Effector memory CD4-positive, alpha-beta T cell (primary cell): ENCODE measurements around the gene ENTPD7.
A peak's percentile ranks its signal among the peaks of the same experiment; 100 is the strongest.
"Not testable (repeated sequence)": the region's sequence is repeated elsewhere in the genome, so short reads cannot be mapped to it uniquely, and the experiment has no call there.

Experiments
- DNase-seq, 3 donors: peaks; one replicate each; pipeline ENCODE4 v3.0.0-alpha.2; 2020
- H3K27ac ChIP-seq: 2 replicates; pipeline ENCODE4 v1.7.0; 2013; ENCODE audit warnings: mild to moderate bottlenecking, low read length, moderate library complexity; ENCODE audit not compliant: insufficient read depth, poor library complexity, severe bottlenecking
- H3K27me3 ChIP-seq: replicated peaks from 2 replicates; pipeline ENCODE4 v1.7.0; 2013; ENCODE audit warnings: mild to moderate bottlenecking, low read length; ENCODE audit not compliant: insufficient read depth, control insufficient read depth, poor library complexity, severe bottlenecking
- H3K36me3 ChIP-seq: 2 replicates; pipeline ENCODE4 v1.7.0; 2013; ENCODE audit warnings: mild to moderate bottlenecking, low read length, moderate library complexity; ENCODE audit not compliant: control insufficient read depth, insufficient read depth
- H3K4me1 ChIP-seq: 2 replicates; pipeline ENCODE4 v1.7.0; 2013; ENCODE audit warnings: low read length, mild to moderate bottlenecking; ENCODE audit not compliant: control insufficient read depth, insufficient read depth, poor library complexity, severe bottlenecking
- H3K4me3 ChIP-seq: 2 replicates; pipeline ENCODE4 v1.7.0; 2013; ENCODE audit warnings: low read length, low read depth, mild to moderate bottlenecking; ENCODE audit not compliant: insufficient read depth, poor library complexity, severe bottlenecking
- H3K9me3 ChIP-seq: 2 replicates; pipeline ENCODE4 v1.7.0; 2013; ENCODE audit warnings: mild to moderate bottlenecking, low read length, moderate library complexity; ENCODE audit not compliant: control insufficient read depth

ENTPD7 gene

GRCh38 chr10:99620711-99621453 is 38.4 kb upstream of the ENTPD7 start:
- Histone ChIP-seq H3K4me3 (peak overlapping the region; percentile 84), H3K27ac (peak overlapping the region; percentile 97), H3K36me3 (peaks cover 3% of the 10 kb centered on the region), H3K9me3 (no peaks in the 10 kb centered on the region), H3K4me1 (peaks cover 27% of the 10 kb centered on the region), H3K27me3 (no peaks in the 10 kb centered on the region)
- DNase-seq, result peak; percentile 71 to 91 (median 88)

GRCh38 chr10:99621454-99622251 is 37.7 kb upstream of the ENTPD7 start:
- H3K9me3 ChIP-seq, result no peaks in the 10 kb centered on the region
- DNase-seq, result no peak
- H3K4me1 ChIP-seq, result peaks cover 27% of the 10 kb centered on the region
- peaks cover 3% of the 10 kb centered on the region for H3K36me3 ChIP-seq
- peak overlapping the region; percentile 97 for H3K27ac ChIP-seq
- H3K27me3 ChIP-seq, result no peaks in the 10 kb centered on the region
- peak overlapping the region; percentile 84 for H3K4me3 ChIP-seq

- H3K27me3 ChIP-seq, result no peaks in the 10 kb centered on the region
- no peak for DNase-seq
These were observed 35.4 kb upstream of the ENTPD7 start for GRCh38 chr10:99623919-99624318.

GRCh38 chr10:99625124-99625523 is 34.2 kb upstream of the ENTPD7 start:
- H3K9me3 ChIP-seq, H3K4me1 ChIP-seq, H3K4me3 ChIP-seq, DNase-seq, H3K36me3 ChIP-seq, H3K27me3 ChIP-seq, H3K27ac ChIP-seq: not testable (repeated sequence)

More at GRCh38 chr10:99623919-99624318, 35.4 kb upstream of the ENTPD7 start:
- no peak overlapping the region for H3K27ac ChIP-seq
- H3K9me3 ChIP-seq, result no peaks in the 10 kb centered on the region
- H3K36me3 ChIP-seq, result no peaks in the 10 kb centered on the region
- peaks cover 16% of the 10 kb centered on the region for H3K4me1 ChIP-seq
- no peak overlapping the region for H3K4me3 ChIP-seq

- Histone ChIP-seq H3K36me3 (no peaks in the 10 kb centered on the region), H3K4me3 (no peak overlapping the region), H3K27me3 (no peaks in the 10 kb centered on the region), H3K27ac (no peak overlapping the region), H3K4me1 (no peaks in the 10 kb centered on the region), H3K9me3 (no peaks in the 10 kb centered on the region)
- DNase-seq, result no peak
These were observed 30.2 kb upstream of the ENTPD7 start for GRCh38 chr10:99628923-99629624.

GRCh38 chr10:99629625-99629978 is 29.7 kb upstream of the ENTPD7 start:
- no peak overlapping the region for H3K4me3 ChIP-seq
- H3K36me3 ChIP-seq, result no peaks in the 10 kb centered on the region
- no peaks in the 10 kb centered on the region for H3K4me1 ChIP-seq
- H3K27me3 ChIP-seq, result no peaks in the 10 kb centered on the region
- H3K9me3 ChIP-seq, result no peaks in the 10 kb centered on the region
- no peak for DNase-seq
- H3K27ac ChIP-seq, result no peak overlapping the region

GRCh38 chr10:99630433-99630832 is 28.9 kb upstream of the ENTPD7 start:
- H3K27me3 ChIP-seq, result no peaks in the 10 kb centered on the region
- DNase-seq, result no peak
- no peaks in the 10 kb centered on the region for H3K9me3 ChIP-seq
- no peaks in the 10 kb centered on the region for H3K36me3 ChIP-seq
- H3K4me1 ChIP-seq, result no peaks in the 10 kb centered on the region
- H3K4me3 ChIP-seq, result no peak overlapping the region
- no peak overlapping the region for H3K27ac ChIP-seq

GRCh38 chr10:99630991-99631390 is 28.3 kb upstream of the ENTPD7 start:
- Histone ChIP-seq H3K4me1 (no peaks in the 10 kb centered on the region), H3K27me3 (no peaks in the 10 kb centered on the region), H3K36me3 (no peaks in the 10 kb centered on the region), H3K4me3 (no peak overlapping the region), H3K9me3 (no peaks in the 10 kb centered on the region), H3K27ac (no peak overlapping the region)
- DNase-seq, result no peak

- Histone ChIP-seq H3K27me3 (no peaks in the 10 kb centered on the region), H3K4me3 (no peak overlapping the region), H3K27ac (no peak overlapping the region), H3K36me3 (no peaks in the 10 kb centered on the region), H3K9me3 (no peaks in the 10 kb centered on the region), H3K4me1 (no peaks in the 10 kb centered on the region)
- DNase-seq, result no peak
These were observed 27.8 kb upstream of the ENTPD7 start for GRCh38 chr10:99631496-99631895.

- DNase-seq, result no peak
- Histone ChIP-seq H3K36me3 (no peaks in the 10 kb centered on the region), H3K27me3 (no peaks in the 10 kb centered on the region), H3K9me3 (no peaks in the 10 kb centered on the region), H3K4me3 (no peak overlapping the region), H3K4me1 (no peaks in the 10 kb centered on the region), H3K27ac (no peak overlapping the region)
These were observed 25.5 kb upstream of the ENTPD7 start for GRCh38 chr10:99633832-99634231.
